NCI-H2029 treated with DMSO at 0.1 percent for 48 hours (cell line): ENCODE measurements around the gene LARGE1.

Experiments
- DNase-seq: peaks from one replicate; lab custom pipeline; 2025; lab: John Stamatoyannopoulos, UW

LARGE1 gene

GRCh38 chr22:33361581-33361980 is 558.7 kb downstream of the LARGE1 start:
- no peak for DNase-seq

DNA sequence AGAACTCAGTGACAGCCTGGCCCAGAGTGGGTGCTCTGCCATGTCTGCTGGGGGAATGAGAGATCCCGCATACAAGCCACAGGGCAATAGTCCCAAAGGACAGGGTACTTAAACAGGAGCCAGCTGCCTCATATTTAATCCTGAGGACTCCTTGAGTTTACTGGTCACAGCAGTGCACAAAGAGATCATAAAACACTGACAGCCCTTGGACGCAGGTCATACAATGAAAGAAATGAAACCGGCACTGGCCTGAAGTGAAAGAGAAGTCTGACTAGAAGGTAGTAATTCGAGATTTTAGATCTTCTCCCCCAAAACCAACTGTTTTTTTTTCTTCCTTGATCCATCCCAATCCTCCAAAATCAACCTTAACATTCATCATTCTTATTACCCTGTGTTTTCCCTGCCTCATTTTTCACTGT is 562.3 kb downstream of the LARGE1 start:
- no peak for DNase-seq

- no peak for DNase-seq
Measured at GRCh38 chr22:33354928-33355327, 565.3 kb downstream of the LARGE1 start.

DNA sequence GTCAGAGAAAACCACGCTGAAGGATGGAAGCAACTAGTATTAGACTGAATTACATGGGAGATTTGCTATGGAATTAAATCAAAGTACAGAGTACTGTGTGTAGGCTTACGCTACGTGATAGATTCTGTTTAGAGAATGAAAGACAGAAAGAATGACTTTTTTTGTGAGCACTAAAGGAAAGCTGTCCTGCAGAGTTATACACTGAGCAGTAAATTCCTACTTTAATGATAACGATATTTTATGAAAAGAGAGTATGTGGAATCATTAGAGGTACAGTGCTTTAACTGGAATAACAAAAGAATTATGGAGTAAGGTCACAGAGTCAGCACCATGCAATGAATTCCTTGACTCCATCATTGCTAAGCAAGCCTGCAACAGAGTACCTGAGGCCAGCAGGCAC is 566.8 kb downstream of the LARGE1 start:
- DNase-seq = no peak

DNA sequence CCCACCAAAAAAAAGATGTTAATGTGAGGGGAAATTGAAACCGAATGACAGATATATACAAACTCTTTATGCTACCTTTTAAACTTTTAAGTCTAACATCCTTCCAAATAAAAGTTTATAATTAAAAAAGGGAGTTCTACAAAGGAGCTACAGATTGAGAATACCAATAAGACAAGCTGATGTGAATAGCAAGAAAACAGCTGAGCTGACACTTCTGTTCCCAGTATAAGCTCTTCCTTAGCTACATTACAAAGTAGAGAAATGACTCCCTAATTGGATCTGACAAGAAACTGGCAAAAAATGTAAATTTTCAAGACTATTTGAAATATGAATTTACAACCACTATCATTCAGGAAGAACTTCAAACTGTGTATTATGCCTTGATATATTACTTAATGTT is 567.5 kb downstream of the LARGE1 start:
- DNase-seq = no peak

DNA sequence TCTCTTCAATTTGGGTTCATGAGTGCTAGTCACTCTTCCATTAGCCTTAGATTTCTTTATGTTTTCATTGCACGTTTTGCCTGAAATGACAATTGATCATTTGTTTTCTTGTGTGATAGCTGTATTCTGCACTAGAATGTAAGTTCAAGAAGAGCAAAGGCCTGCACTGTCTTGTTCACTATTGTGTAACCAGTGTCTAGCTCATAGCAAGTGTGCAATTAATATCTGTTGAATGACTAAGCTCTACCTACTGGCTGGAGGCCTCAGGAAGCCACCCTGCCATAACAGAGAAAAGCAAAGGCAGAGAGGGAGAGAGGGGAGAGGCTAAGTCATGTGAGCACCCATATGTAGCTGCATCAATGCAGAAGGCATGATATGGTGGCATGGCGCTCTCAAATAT is 569.3 kb downstream of the LARGE1 start:
- DNase-seq = no peak

DNA sequence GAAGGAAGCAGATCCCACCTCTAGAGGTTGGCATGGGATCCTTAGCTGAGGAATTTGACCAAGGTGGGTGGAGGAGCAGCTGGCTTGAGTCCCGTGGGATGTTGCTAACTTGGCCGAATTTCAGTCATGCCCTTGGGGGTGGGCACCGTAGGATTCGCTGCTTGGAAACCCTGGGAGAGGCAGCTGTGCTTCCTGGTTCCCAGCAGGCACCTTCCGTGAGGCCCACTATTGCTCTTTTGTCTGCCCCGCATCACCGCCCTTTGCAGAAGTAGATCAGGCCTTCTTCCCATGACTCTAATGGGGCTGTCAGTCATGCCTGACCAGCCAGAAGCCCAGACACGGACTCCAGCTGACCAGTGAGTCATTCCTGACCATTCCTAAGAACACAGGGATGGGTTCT is 569.8 kb downstream of the LARGE1 start:
- DNase-seq = no peak

DNA sequence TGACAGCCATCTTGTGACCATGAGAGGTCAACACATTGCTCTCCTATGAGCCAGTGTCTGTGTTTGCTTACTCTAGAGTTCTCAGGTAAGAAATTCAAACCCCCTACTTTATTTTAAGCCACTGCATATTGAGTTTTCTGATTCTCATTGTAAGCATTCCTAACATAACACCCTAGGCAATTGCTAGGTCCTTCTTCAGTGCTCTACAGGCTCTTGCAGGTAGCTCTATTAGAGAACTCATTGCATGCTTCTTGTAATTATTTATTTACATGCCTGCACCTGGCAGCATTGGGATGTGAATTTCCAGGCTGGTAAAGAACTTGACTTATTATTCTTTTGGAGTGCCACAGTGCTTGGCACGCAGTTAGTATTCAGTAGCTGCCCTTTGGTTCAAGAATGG is 573.3 kb downstream of the LARGE1 start:
- DNase-seq = no peak

DNA sequence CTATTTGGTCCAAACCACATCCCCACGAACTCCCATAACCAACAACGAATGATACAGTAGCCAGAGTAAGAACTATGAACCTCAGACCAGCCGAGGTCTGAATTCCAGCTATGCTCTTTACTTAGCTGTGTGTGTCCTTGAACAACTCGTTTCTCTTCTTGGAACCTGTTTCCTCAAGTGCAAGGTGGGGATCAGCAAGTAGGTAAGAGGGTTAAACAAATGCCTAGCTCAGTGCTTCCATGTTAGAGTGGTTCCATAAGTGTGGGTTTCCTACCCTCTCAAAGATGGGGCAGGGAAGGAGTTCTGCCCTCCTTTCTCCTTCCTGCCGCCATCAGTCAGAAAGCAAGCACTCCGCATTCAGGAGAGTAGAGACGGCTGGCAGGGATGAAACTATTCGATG is 578.7 kb downstream of the LARGE1 start:
- no peak for DNase-seq

GRCh38 chr22:33337524-33337923 is 582.8 kb downstream of the LARGE1 start:
- no peak for DNase-seq

- DNase-seq = no peak
Measured at GRCh38 chr22:33335611-33336279, 584.5 kb downstream of the LARGE1 start.

- peak; percentile 70 for DNase-seq
Measured at GRCh38 chr22:33332538-33332937, 587.7 kb downstream of the LARGE1 start.

- DNase-seq = no peak
Measured at GRCh38 chr22:33331017-33331416, 589.3 kb downstream of the LARGE1 start.

- DNase-seq = no peak
Measured at GRCh38 chr22:33330534-33330933, 589.7 kb downstream of the LARGE1 start.

DNA sequence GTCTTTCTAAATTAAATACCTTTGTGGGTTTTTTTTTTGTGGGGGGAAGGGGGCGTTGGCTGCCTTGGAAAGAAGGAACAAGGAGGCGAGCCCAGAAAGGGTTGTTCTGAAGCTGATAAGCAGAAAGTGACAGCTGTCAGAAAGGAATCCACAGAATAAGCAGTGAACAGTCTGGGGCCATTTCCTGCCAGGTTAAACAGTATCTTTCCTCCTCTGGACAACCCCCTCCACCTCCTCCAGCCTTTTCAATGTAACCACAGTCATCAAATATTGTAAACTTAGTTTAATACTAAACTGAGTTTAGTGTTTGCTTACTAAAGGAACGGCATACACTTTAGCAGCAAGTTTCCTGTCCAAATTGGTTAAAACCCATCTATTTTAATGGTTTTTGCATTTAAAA is 590.9 kb downstream of the LARGE1 start:
- no peak for DNase-seq

DNA sequence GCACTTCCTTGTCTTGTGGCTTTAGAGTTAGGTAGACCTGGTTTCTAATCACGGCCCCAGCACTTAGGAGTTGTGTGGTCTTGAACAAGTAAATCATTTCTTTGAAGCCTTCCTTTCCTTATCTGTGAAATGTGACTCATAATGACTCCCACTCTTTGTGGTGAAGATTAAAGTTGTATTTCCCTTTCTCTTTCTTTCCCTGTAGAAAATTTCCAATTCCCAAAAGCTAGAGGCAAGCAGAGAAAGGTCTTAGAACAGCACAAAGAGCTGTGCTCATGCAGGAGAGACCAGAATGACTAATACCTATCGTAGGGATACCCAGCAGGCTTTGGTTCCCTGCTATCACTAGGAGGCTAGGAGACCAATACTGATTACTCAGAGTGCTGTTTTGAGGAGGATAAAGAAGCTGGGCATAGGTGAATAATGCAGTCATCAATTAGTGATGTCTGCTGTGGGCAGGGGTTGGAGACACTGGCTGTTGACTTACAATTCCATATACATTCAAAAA is 591.4 kb downstream of the LARGE1 start:
- DNase-seq = no peak

GRCh38 chr22:33327348-33327860 is 592.9 kb downstream of the LARGE1 start:
- no peak for DNase-seq

GRCh38 chr22:33326540-33327295 is 593.6 kb downstream of the LARGE1 start:
- DNase-seq = no peak

- peak; percentile 35 for DNase-seq
Measured at GRCh38 chr22:33325232-33326004, 594.9 kb downstream of the LARGE1 start.

DNA sequence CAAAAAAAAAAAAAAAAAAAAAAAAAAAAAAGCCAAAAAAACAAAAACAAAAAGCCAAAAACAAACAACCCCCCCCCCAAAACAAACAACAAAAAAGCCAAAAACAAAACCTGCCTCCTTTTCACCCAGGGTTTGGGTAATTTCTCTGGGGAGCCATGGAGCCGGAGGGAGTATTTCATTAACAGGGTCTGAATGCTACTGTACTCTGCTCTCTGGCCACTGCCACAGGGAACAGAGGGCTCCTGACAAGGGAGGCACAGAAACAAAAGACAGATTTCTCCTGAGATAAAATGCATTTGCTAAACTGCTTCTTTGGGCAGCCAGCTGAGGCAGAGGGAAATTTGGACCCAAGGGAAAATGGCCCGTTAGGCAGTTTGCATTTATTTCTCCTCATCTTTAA is 596.0 kb downstream of the LARGE1 start:
- DNase-seq = no peak

DNA sequence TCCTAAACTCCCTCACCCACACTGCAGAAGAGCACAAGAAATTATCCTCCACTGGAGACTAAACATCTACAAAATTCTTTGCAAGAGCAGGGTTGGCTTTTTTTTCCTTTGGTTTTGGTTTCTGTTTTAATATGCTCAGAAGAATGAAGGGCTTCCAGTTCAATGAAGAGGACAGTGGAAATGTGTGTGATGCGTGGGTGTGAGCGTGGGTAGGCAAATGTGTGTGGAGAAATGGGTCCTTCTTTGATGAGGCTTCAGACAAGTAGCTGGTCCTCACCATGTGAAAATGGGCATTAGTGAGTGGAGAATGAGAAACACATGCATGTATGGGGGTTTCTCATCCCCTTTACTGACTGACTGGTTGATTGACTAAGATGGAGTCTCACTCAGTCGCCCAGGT is 598.8 kb downstream of the LARGE1 start:
- DNase-seq = no peak

GRCh38 chr22:33315954-33316353 is 604.3 kb downstream of the LARGE1 start:
- DNase-seq = no peak

DNA sequence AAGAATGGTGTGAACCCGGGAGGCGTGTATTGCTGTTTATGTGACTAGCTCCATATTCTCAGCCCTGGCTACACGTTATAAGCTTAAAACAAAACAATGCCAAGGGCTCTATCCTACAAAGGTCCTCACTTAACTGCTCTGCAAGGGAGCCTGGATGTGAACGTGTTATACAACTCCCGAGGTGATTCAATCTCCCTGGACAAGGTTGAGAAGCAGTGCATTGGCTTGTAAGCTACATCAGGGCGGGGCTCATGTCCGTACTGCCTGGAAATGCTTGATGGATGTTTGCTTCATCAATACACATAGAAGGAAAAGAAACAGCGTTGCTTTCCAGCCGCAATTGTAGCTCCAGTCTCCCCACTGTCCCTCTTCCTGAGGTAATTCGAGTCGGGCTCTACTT is 605.2 kb downstream of the LARGE1 start:
- DNase-seq = no peak
